GM23338 (cell line): ENCODE results near the gene ZNF532. TPM values are rescaled to one million over a fixed set of nuclear protein-coding genes. Genes with fewer than 3 reads are reported as not detected.

Experiments
- ATAC-seq: fragments of 200-7000 bp; cut with Tn5 transposase; 3 replicates; pipeline ENCODE4 v1.9.1; 2020
- DNase-seq: peaks from one replicate; pipeline ENCODE4 v3.0.0-alpha.2; 2015; ENCODE audit warnings: low spot score
- H2AFZ ChIP-seq: fragments of 200-600 bp; sonication (generic); 2 replicates; pipeline ENCODE4 v1.8.0; 2016; ENCODE audit warnings: antibody characterized with exemption, mild to moderate bottlenecking, moderate library complexity
- H3F3A ChIP-seq: fragments of 200-600 bp; sonication (generic); replicated peaks from 2 replicates; pipeline ENCODE4 v1.8.0; 2017; ENCODE audit warnings: antibody characterized with exemption, mixed run types, low read depth
- H3K27ac ChIP-seq: fragments of 200-600 bp; sonication (generic); 2 replicates; pipeline ENCODE4 v1.6.1; 2016; ENCODE audit warnings: low read depth
- H3K27me3 ChIP-seq: fragments of 200-600 bp; sonication (generic); 2 replicates; pipeline ENCODE4 v1.8.0; 2016; ENCODE audit warnings: mild to moderate bottlenecking, mixed run types, moderate library complexity; ENCODE audit not compliant: insufficient read depth
- H3K36me3 ChIP-seq: fragments of 200-600 bp; sonication (generic); 2 replicates; pipeline ENCODE4 v1.8.0; 2016; ENCODE audit warnings: mild to moderate bottlenecking; ENCODE audit not compliant: insufficient read depth
- H3K4me1 ChIP-seq: fragments of 200-600 bp; sonication (generic); 2 replicates; pipeline ENCODE4 v1.8.0; 2016; ENCODE audit warnings: mild to moderate bottlenecking, moderate library complexity; ENCODE audit not compliant: insufficient read depth
- H3K4me2 ChIP-seq: fragments of 200-600 bp; sonication (generic); 2 replicates; pipeline ENCODE4 v1.7.1; 2017; ENCODE audit warnings: mixed run types
- H3K4me3 ChIP-seq: fragments of 200-600 bp; sonication (generic); 2 replicates; pipeline ENCODE4 v1.6.1; 2016; ENCODE audit warnings: mixed run types
- H3K79me2 ChIP-seq: fragments of 200-600 bp; sonication (generic); replicated peaks from 2 replicates; pipeline ENCODE4 v1.8.0; 2017; ENCODE audit warnings: mild to moderate bottlenecking; ENCODE audit not compliant: insufficient read depth
- H3K9me2 ChIP-seq: fragments of 200-600 bp; sonication (generic); 2 replicates; pipeline ENCODE4 v1.8.0; 2017; ENCODE audit not compliant: insufficient read depth
- H4K20me1 ChIP-seq: fragments of 200-600 bp; sonication (generic); replicated peaks from 2 replicates; pipeline ENCODE4 v1.8.0; 2017; ENCODE audit warnings: mild to moderate bottlenecking; ENCODE audit not compliant: insufficient read depth
- H3K27ac Mint-ChIP-seq: 2 replicates; pipeline ENCODE4 v1.8.0; 2020; ENCODE audit warnings: inconsistent platforms, mild to moderate bottlenecking, moderate library complexity, mixed read lengths
- H3K27me3 Mint-ChIP-seq: 3 replicates; pipeline ENCODE4 v1.8.0; 2022; ENCODE audit warnings: low read depth, mild to moderate bottlenecking, moderate library complexity, mixed read lengths, inconsistent platforms; ENCODE audit not compliant: insufficient read depth, poor library complexity
- H3K36me3 Mint-ChIP-seq: 3 replicates; pipeline ENCODE4 v1.8.0; 2021; ENCODE audit warnings: low read depth, mild to moderate bottlenecking, inconsistent platforms, moderate library complexity, mixed read lengths
- H3K4me1 Mint-ChIP-seq: 3 replicates; pipeline ENCODE4 v1.8.0; 2020; ENCODE audit warnings: mild to moderate bottlenecking, inconsistent platforms, mixed read lengths
- H3K4me3 Mint-ChIP-seq: 3 replicates; pipeline ENCODE4 v1.8.0; 2021; ENCODE audit warnings: moderate library complexity, mild to moderate bottlenecking, inconsistent platforms, mixed read lengths
- H3K9me3 Mint-ChIP-seq: 3 replicates; pipeline ENCODE4 v1.8.0; 2020; ENCODE audit warnings: moderate library complexity, mild to moderate bottlenecking, inconsistent platforms, mixed read lengths
- CREB1 ChIP-seq: fragments of 250-450 bp; sonication (Bioruptor Pico); IDR thresholded peaks from 2 replicates; pipeline ENCODE4 v1.5.0; 2020; ENCODE audit warnings: low read depth, mild to moderate bottlenecking, moderate library complexity
- POLR2AphosphoS5 ChIP-seq: IDR thresholded peaks from 2 replicates; pipeline ENCODE4 v1.6.1; 2016; ENCODE audit warnings: antibody characterized with exemption, low read depth
- ZNF114 ChIP-seq: fragments of 250-450 bp; sonication (Bioruptor Pico); IDR thresholded peaks from 2 replicates; pipeline ENCODE4 v1.5.0; 2020; ENCODE audit warnings: mild to moderate bottlenecking, moderate library complexity
- ZNF331 ChIP-seq: fragments of 250-450 bp; sonication (Bioruptor Pico); IDR thresholded peaks from 2 replicates; pipeline ENCODE4 v1.5.0; 2020; ENCODE audit warnings: low read depth, mild to moderate bottlenecking, moderate library complexity
- polyA plus RNA-seq: library from polyadenylated mRNA; unstranded; fragments of >200 nt; fragmentation: Nextera tagmentation; extraction: Ambion mirVana; gene quantifications from 2 replicates; pipeline ENCODE4 v1.2.1, GENCODE V29; 2016
- total RNA-seq: library from RNA; depleted of rRNA; stranded (reverse); fragments of >200 nt; shearing (Covaris generic); gene quantifications from 2 replicates; pipeline ENCODE4 v1.2.3, GENCODE V29; 2014
- TF ChIP-seq, protein P1 (sequence below), 2 experiments: fragments of 200-600 bp in 1 of 2; sonication (generic) in 1 of 2; conservative IDR thresholded peaks; 2 replicates each; pipeline versions ENCODE4 v1.5.1 to v1.6.1; 2016 to 2017; ENCODE audit warnings: antibody characterized with exemption in 2 of 2, low read depth in 2 of 2, mild to moderate bottlenecking in 2 of 2, moderate library complexity in 1 of 2
- TF ChIP-seq, protein P2 (sequence below): fragments of 250-450 bp; sonication (Bioruptor Pico); IDR thresholded peaks from 2 replicates; pipeline ENCODE4 v1.5.0; 2020; ENCODE audit warnings: mild to moderate bottlenecking, moderate library complexity

The ZNF532 gene
- total and polyA plus RNA-seq, 2 experiments from 2014 or later = 51.5 to 225 TPM

DNA sequence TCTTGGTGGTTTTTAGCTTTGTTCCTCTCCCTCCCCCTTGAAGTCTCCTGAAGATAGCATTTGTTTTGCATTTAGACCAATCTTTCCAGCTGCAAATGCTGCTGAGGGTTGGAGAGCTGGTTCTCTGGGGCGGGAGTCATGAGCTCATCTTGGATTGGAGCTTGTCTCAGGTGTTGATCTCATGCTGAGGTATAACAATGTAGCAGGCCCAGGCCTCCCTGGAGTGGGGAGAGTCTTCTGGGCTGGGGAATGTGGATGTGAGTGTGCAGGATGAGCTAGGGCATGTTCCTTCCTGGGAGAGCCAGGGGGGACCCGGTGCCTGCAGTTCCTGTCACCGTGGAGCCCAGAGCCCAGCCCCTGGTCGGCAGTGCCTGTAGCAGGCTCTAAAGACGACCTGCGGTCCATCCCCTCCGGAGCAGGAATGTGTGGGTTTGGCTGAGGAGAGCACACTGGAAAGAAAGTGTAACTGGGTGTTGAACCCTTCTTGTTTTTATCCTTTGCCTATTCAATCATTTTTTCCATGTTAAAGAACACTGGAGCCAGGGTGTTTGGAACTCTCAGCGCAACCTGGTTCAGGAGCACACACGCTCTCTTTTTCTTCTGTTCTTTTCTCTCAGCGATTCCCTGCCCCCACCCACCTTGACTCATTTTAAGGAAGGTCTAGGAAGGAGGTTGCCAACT is 2.7 kb downstream of the ZNF532 start:
- Histone ChIP-seq H3K27me3 (no peaks in the 10 kb centered on the region), H3K4me2 (peak overlapping the region; percentile 75), H3K27ac (peak overlapping the region; percentile 93), H3K4me3 (peak overlapping the region; percentile 51; the same call in 1 of the 2 replicates), H3K4me1 (peaks cover 58% of the 10 kb centered on the region), H3K9me2 (no peaks in the 10 kb centered on the region), H3K36me3 (peaks cover 45% of the 10 kb centered on the region), H3K79me2 (peaks cover 88% of the 10 kb centered on the region), H2AFZ (no peak overlapping the region), H3F3A (peaks cover 19% of the 10 kb centered on the region; the same call in 1 of the 2 replicates), H4K20me1 (peaks cover 10% of the 10 kb centered on the region; the same call in 1 of the 2 replicates)
- Mint-ChIP-seq H3K36me3 (peaks cover 86% of the 10 kb centered on the region), H3K27me3 (peaks cover 12% of the 10 kb centered on the region), H3K4me3 (peak overlapping the region; percentile 72), H3K9me3 (peaks cover 9% of the 10 kb centered on the region), H3K4me1 (peaks cover 78% of the 10 kb centered on the region), H3K27ac (peak overlapping the region; percentile 94)
- 0 out of 2 replicates have a peak, but pooled peaks have one; percentile 27 for TF ChIP-seq ZNF114 (CRISPR knock-in tag)
- TF ChIP-seq ZNF331 = no peak
- TF ChIP-seq CREB1 (CRISPR knock-in tag) = peak; percentile 56
- TF ChIP-seq, protein P1, sequence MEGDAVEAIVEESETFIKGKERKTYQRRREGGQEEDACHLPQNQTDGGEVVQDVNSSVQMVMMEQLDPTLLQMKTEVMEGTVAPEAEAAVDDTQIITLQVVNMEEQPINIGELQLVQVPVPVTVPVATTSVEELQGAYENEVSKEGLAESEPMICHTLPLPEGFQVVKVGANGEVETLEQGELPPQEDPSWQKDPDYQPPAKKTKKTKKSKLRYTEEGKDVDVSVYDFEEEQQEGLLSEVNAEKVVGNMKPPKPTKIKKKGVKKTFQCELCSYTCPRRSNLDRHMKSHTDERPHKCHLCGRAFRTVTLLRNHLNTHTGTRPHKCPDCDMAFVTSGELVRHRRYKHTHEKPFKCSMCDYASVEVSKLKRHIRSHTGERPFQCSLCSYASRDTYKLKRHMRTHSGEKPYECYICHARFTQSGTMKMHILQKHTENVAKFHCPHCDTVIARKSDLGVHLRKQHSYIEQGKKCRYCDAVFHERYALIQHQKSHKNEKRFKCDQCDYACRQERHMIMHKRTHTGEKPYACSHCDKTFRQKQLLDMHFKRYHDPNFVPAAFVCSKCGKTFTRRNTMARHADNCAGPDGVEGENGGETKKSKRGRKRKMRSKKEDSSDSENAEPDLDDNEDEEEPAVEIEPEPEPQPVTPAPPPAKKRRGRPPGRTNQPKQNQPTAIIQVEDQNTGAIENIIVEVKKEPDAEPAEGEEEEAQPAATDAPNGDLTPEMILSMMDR (conservative IDR thresholded peaks at IDR 0.05; ENCODE audit: low read depth in 2 of 2) = no peak
- TF ChIP-seq POLR2AphosphoS5 = peak; percentile 57; the same call in 1 of the 2 replicates
- TF ChIP-seq, protein P2, sequence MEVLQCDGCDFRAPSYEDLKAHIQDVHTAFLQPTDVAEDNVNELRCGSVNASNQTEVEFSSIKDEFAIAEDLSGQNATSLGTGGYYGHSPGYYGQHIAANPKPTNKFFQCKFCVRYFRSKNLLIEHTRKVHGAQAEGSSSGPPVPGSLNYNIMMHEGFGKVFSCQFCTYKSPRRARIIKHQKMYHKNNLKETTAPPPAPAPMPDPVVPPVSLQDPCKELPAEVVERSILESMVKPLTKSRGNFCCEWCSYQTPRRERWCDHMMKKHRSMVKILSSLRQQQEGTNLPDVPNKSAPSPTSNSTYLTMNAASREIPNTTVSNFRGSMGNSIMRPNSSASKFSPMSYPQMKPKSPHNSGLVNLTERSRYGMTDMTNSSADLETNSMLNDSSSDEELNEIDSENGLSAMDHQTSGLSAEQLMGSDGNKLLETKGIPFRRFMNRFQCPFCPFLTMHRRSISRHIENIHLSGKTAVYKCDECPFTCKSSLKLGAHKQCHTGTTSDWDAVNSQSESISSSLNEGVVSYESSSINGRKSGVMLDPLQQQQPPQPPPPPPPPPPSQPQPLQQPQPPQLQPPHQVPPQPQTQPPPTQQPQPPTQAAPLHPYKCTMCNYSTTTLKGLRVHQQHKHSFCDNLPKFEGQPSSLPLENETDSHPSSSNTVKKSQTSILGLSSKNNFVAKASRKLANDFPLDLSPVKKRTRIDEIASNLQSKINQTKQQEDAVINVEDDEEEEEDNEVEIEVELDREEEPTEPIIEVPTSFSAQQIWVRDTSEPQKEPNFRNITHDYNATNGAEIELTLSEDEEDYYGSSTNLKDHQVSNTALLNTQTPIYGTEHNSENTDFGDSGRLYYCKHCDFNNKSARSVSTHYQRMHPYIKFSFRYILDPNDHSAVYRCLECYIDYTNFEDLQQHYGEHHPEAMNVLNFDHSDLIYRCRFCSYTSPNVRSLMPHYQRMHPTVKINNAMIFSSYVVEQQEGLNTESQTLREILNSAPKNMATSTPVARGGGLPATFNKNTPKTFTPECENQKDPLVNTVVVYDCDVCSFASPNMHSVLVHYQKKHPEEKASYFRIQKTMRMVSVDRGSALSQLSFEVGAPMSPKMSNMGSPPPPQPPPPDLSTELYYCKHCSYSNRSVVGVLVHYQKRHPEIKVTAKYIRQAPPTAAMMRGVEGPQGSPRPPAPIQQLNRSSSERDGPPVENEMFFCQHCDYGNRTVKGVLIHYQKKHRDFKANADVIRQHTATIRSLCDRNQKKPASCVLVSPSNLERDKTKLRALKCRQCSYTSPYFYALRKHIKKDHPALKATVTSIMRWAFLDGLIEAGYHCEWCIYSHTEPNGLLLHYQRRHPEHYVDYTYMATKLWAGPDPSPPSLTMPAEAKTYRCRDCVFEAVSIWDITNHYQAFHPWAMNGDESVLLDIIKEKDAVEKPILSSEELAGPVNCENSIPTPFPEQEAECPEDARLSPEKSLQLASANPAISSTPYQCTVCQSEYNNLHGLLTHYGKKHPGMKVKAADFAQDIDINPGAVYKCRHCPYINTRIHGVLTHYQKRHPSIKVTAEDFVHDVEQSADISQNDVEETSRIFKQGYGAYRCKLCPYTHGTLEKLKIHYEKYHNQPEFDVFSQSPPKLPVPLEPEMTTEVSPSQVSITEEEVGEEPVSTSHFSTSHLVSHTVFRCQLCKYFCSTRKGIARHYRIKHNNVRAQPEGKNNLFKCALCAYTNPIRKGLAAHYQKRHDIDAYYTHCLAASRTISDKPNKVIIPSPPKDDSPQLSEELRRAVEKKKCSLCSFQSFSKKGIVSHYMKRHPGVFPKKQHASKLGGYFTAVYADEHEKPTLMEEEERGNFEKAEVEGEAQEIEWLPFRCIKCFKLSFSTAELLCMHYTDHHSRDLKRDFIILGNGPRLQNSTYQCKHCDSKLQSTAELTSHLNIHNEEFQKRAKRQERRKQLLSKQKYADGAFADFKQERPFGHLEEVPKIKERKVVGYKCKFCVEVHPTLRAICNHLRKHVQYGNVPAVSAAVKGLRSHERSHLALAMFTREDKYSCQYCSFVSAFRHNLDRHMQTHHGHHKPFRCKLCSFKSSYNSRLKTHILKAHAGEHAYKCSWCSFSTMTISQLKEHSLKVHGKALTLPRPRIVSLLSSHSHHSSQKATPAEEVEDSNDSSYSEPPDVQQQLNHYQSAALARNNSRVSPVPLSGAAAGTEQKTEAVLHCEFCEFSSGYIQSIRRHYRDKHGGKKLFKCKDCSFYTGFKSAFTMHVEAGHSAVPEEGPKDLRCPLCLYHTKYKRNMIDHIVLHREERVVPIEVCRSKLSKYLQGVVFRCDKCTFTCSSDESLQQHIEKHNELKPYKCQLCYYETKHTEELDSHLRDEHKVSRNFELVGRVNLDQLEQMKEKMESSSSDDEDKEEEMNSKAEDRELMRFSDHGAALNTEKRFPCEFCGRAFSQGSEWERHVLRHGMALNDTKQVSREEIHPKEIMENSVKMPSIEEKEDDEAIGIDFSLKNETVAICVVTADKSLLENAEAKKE = peak; percentile 86
- peak; percentile 86 for DNase-seq
- peak; percentile 79 for ATAC-seq
